ENCODE data around the gene DHX9.

The DHX9 gene

DNA sequence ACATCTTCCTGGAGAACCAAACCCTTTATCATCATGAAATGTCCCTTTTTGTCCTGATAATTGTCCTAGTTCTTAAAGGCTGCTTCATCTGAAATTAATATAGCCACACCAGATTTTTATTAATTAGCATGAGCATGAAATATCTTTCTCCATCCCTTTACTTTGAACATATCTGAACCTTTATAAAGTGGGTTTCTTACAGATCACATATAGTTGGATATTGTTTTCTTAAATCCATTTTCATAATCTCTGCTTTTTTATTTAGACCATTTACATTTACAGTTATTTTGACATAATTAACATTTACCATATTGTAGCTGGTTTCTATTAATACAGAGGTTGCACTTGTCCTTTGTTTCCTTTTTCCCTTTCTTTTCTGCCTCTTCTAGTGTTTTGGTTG is 96.6 kb downstream of the DHX9 start:
- TF ChIP-seq TEAD4 (IDR thresholded peaks at IDR 0.05) (no peak), RAD21 (IDR thresholded peaks at IDR 0.05; ENCODE audit: low read depth) (no peak), CREB1 (IDR thresholded peaks at IDR 0.05; ENCODE audit: low read depth) (no peak), EP300 (IDR thresholded peaks at IDR 0.05; ENCODE audit: borderline replicate concordance) (no peak), ZBTB7A (IDR thresholded peaks at IDR 0.05; ENCODE audit: low read depth) (no peak), NFIC (IDR thresholded peaks at IDR 0.05) (no peak), FOXM1 (IDR thresholded peaks at IDR 0.05; ENCODE audit: borderline replicate concordance, low read depth) (no peak), YY1 (IDR thresholded peaks at IDR 0.05; ENCODE audit: low read depth) (no peak), EGR1 (IDR thresholded peaks at IDR 0.05) (no peak)
- TF ChIP-seq, protein P1, sequence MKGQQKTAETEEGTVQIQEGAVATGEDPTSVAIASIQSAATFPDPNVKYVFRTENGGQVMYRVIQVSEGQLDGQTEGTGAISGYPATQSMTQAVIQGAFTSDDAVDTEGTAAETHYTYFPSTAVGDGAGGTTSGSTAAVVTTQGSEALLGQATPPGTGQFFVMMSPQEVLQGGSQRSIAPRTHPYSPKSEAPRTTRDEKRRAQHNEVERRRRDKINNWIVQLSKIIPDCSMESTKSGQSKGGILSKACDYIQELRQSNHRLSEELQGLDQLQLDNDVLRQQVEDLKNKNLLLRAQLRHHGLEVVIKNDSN (IDR thresholded peaks at IDR 0.05) = no peak

Measured in Ishikawa (cell line).